ENCODE results near the gene RALGAPA2. TPM values are rescaled to one million over a fixed set of nuclear protein-coding genes. Genes with fewer than 3 reads are reported as not detected.

Gene RALGAPA2
- total and polyA plus RNA-seq, 2 donors (not counting 3 experiments of a cell fraction or from before 2014, with no cell fraction given): 10.0 to 46.8 TPM

GRCh38 chr20:20663841-20664240 lies 48.6 kb downstream of the RALGAPA2 start:
- peaks cover 26% of the 10 kb centered on the region for H3K4me1 ChIP-seq (ENCODE audit: control insufficient read depth, extremely low read depth, insufficient read depth, low read length)
- ChIA-PET POLR2A (no interaction called here), CTCF (interaction anchor here (1.5 to 5.1 kb wide), 2 partner anchors 161 to 196 kb away, joined by 4 to 48 read pairs; no protein-coding TSS in a partner anchor)
- no peak overlapping the region for H3K4me2 ChIP-seq (ENCODE audit: insufficient read depth, low read length)
- dilution Hi-C loops (cut with MboI; ENCODE audit: extremely low pct_ligation_motif_present, low sequenced_read_pairs) (no loop called here), intact Hi-C loops (cut with micrococcal nuclease) (loop anchor here (2.0 kb wide), 3 partner anchors 47 to 97 kb away; no protein-coding TSS in a partner anchor)
- H4K20me1 ChIP-seq (replicated peaks; ENCODE audit: control insufficient read depth, extremely low read depth, insufficient read depth, low read length): no peaks in the 10 kb centered on the region
- no peaks in the 10 kb centered on the region for H3K36me3 ChIP-seq (ENCODE audit: control insufficient read depth in 2 of 2, extremely low read depth in 1 of 2, insufficient read depth in 2 of 2, low read length in 2 of 2)
- no peaks in the 10 kb centered on the region for H3K9me3 ChIP-seq (replicated peaks; ENCODE audit: control insufficient read depth, insufficient read depth, low read length)
- no TSS peak for BruUV-seq (replicated peaks)
- H2AFZ ChIP-seq (ENCODE audit: low read depth, low read length): no peak overlapping the region
- H3K27me3 ChIP-seq (ENCODE audit: control insufficient read depth in 2 of 2, insufficient read depth in 2 of 2, low read length in 2 of 2): no peaks in the 10 kb centered on the region
- H3K9me1 ChIP-seq (replicated peaks; ENCODE audit: control insufficient read depth, extremely low read depth, insufficient read depth, low read length): no peaks in the 10 kb centered on the region
- H3K27ac ChIP-seq (ENCODE audit: insufficient read depth, low read depth, low read length): no peak overlapping the region
- H3K9ac ChIP-seq (replicated peaks; ENCODE audit: extremely low read depth, insufficient read depth, low read length): no peak overlapping the region
- DNase-seq (ENCODE audit: low read depth, low spot score) (no peak), FAIRE-seq (no peak)
- H3K79me2 ChIP-seq (ENCODE audit: control insufficient read depth, insufficient read depth, low read length): no peaks in the 10 kb centered on the region
- TF ChIP-seq FOS (IDR thresholded peaks at IDR 0.05; ENCODE audit: borderline replicate concordance, insufficient read depth, low read length) (peak; percentile 7), POLR2AphosphoS5 (IDR thresholded peaks at IDR 0.05; ENCODE audit: insufficient read depth, low read depth, low read length) (no peak), GATA2 (IDR thresholded peaks at IDR 0.05; ENCODE audit: insufficient read depth, insufficient read length, low read depth, low read length) (no peak), MAX (IDR thresholded peaks at IDR 0.05; ENCODE audit: insufficient read depth, insufficient read length) (no peak)
- no peak overlapping the region for H3K4me3 ChIP-seq (replicated peaks in 1 of 3; ENCODE audit: insufficient read depth in 1 of 3, low read depth in 1 of 3, low read length in 3 of 3)

- intact Hi-C loops (cut with micrococcal nuclease) (no loop called here), dilution Hi-C loops (cut with MboI; ENCODE audit: extremely low pct_ligation_motif_present, low sequenced_read_pairs) (no loop called here)
- Histone ChIP-seq H3K9me3 (replicated peaks; ENCODE audit: control insufficient read depth, insufficient read depth, low read length) (no peaks in the 10 kb centered on the region), H3K79me2 (ENCODE audit: control insufficient read depth, insufficient read depth, low read length) (no peaks in the 10 kb centered on the region), H3K9ac (replicated peaks; ENCODE audit: extremely low read depth, insufficient read depth, low read length) (no peak overlapping the region), H3K27ac (ENCODE audit: insufficient read depth, low read depth, low read length) (no peak overlapping the region), H3K36me3 (ENCODE audit: control insufficient read depth in 2 of 2, extremely low read depth in 1 of 2, insufficient read depth in 2 of 2, low read length in 2 of 2) (peaks cover 0 to 5% of the 10 kb centered on the region in 2 experiments), H3K4me3 (replicated peaks in 1 of 3; ENCODE audit: insufficient read depth in 1 of 3, low read depth in 1 of 3, low read length in 3 of 3) (no peak overlapping the region), H3K4me2 (ENCODE audit: insufficient read depth, low read length) (no peak overlapping the region), H3K27me3 (ENCODE audit: control insufficient read depth in 2 of 2, insufficient read depth in 2 of 2, low read length in 2 of 2) (no peaks in the 10 kb centered on the region), H3K4me1 (ENCODE audit: control insufficient read depth, extremely low read depth, insufficient read depth, low read length) (no peaks in the 10 kb centered on the region), H3K9me1 (replicated peaks; ENCODE audit: control insufficient read depth, extremely low read depth, insufficient read depth, low read length) (no peaks in the 10 kb centered on the region), H2AFZ (ENCODE audit: low read depth, low read length) (no peak overlapping the region), H4K20me1 (replicated peaks; ENCODE audit: control insufficient read depth, extremely low read depth, insufficient read depth, low read length) (no peaks in the 10 kb centered on the region)
- no peak for TF ChIP-seq GATA2 (IDR thresholded peaks at IDR 0.05; ENCODE audit: insufficient read depth, insufficient read length, low read depth, low read length)
- no peak for TF ChIP-seq FOS (IDR thresholded peaks at IDR 0.05; ENCODE audit: borderline replicate concordance, insufficient read depth, low read length)
- TF ChIP-seq EZH2 (IDR thresholded peaks at IDR 0.05; ENCODE audit: borderline replicate concordance, low read depth, low read length, severe bottlenecking): no peak
- no peak for TF ChIP-seq MYC (IDR thresholded peaks at IDR 0.05; ENCODE audit: low read depth, low read length)
- TF ChIP-seq JUN (IDR thresholded peaks at IDR 0.05; ENCODE audit: borderline replicate concordance, insufficient read depth, insufficient read length, low read depth): no peak
- TF ChIP-seq MAX (IDR thresholded peaks at IDR 0.05; ENCODE audit: insufficient read depth, insufficient read length): no peak
- no peak for TF ChIP-seq POLR2AphosphoS5 (IDR thresholded peaks at IDR 0.05; ENCODE audit: insufficient read depth, low read depth, low read length)
- no peak for TF ChIP-seq CTCF (IDR thresholded peaks at IDR 0.05; ENCODE audit: extremely low read depth in 1 of 2, insufficient read depth in 1 of 2, low read depth in 1 of 2, low read length in 2 of 2)
- TF ChIP-seq POLR2A (IDR thresholded peaks at IDR 0.05; ENCODE audit: low read depth, low read length): no peak
- ChIA-PET POLR2A (no interaction called here), CTCF (interaction anchor here (0.9 to 3.2 kb wide), 4 partner anchors 22 to 166 kb away, joined by 3 to 22 read pairs (median 4); no protein-coding TSS in a partner anchor)
- DNase-seq (ENCODE audit: low read depth, low spot score) (no peak), FAIRE-seq (no peak)
- no TSS peak for BruUV-seq (replicated peaks)
Measured at GRCh38 chr20:20658871-20659431, 53.5 kb downstream of the RALGAPA2 start.

Measured in endothelial cell of umbilical vein (primary cell).